ENCODE data around the gene KAZN.

- TF ChIP-seq CTCF (conservative IDR thresholded peaks at IDR 0.05 in 1 of 2, IDR thresholded peaks at IDR 0.05 in 1 of 2; ENCODE audit: low read depth in 1 of 2, low read length in 2 of 2), result no peak
- TF ChIP-seq EZH2 (IDR thresholded peaks at IDR 0.05; ENCODE audit: low read length, missing control alignments), result no peak
Observed at GRCh38 chr1:14616632-14617396, 18.3 kb downstream of the KAZN start.

Data from fibroblast of lung (primary cell).